Anterior cingulate cortex (tissue), 58 donors: ENCODE measurements around the gene SCAI.
"Not testable (repeated sequence)": the region's sequence is repeated elsewhere in the genome, so short reads cannot be mapped to it uniquely, and the experiment has no call there.

Experiments used
- DNase-seq, 58 donors: peaks; one replicate each; lab custom pipeline; 2025; lab: John Stamatoyannopoulos, UW

Gene SCAI

GRCh38 chr9:125043631-125044030 lies 99.7 kb downstream of the SCAI start:
- DNase-seq = no peak

GRCh38 chr9:125043148-125043547 lies 100.2 kb downstream of the SCAI start:
- DNase-seq = no peak

GRCh38 chr9:125038166-125038565 lies 105.2 kb downstream of the SCAI start:
- DNase-seq = no peak

GRCh38 chr9:125028041-125028440 lies 115.3 kb downstream of the SCAI start:
- DNase-seq = no peak

- DNase-seq = no peak
Measured at GRCh38 chr9:125024917-125025316, 118.4 kb downstream of the SCAI start.

- no peak for DNase-seq
Measured at GRCh38 chr9:125021069-125021468, 122.3 kb downstream of the SCAI start.

GRCh38 chr9:125015655-125016054 lies 127.7 kb downstream of the SCAI start:
- not testable (repeated sequence) for DNase-seq

GRCh38 chr9:125012013-125012412 lies 131.3 kb downstream of the SCAI start:
- DNase-seq = not testable (repeated sequence)

- no peak for DNase-seq
Measured at GRCh38 chr9:125008599-125008998, 134.7 kb downstream of the SCAI start.

GRCh38 chr9:125003332-125003731 lies 140.0 kb downstream of the SCAI start:
- DNase-seq = no peak

- no peak for DNase-seq
Measured at GRCh38 chr9:124983698-124984097, 159.6 kb downstream of the SCAI start.

- DNase-seq = no peak
Measured at GRCh38 chr9:124980431-124980830, 162.9 kb downstream of the SCAI start.

- DNase-seq = no peak
Measured at GRCh38 chr9:124975131-124975530, 168.2 kb downstream of the SCAI start.

GRCh38 chr9:124973807-124974206 lies 169.5 kb downstream of the SCAI start:
- no peak for DNase-seq

GRCh38 chr9:124972241-124972770 lies 171.0 kb downstream of the SCAI start:
- no peak for DNase-seq

GRCh38 chr9:124969401-124969800 lies 173.9 kb downstream of the SCAI start:
- no peak for DNase-seq

- no peak for DNase-seq
Measured at GRCh38 chr9:124968238-124968637, 175.1 kb downstream of the SCAI start.

- DNase-seq = not testable (repeated sequence)
Measured at GRCh38 chr9:124965775-124966568, 177.4 kb downstream of the SCAI start.

- no peak for DNase-seq
Measured at GRCh38 chr9:124964604-124965003, 178.7 kb downstream of the SCAI start.

GRCh38 chr9:124964056-124964455 lies 179.3 kb downstream of the SCAI start:
- no peak for DNase-seq

- DNase-seq = no peak
Measured at GRCh38 chr9:124960409-124960752, 182.9 kb downstream of the SCAI start.

- not testable (repeated sequence) for DNase-seq
Measured at GRCh38 chr9:124959671-124960408, 183.5 kb downstream of the SCAI start.
